Upper lobe of left lung (tissue), 4 donors: ENCODE results near the gene CAPNS2.

ENCODE experiments used
- CTCF ChIP-seq, 6 experiments: fragments of 450-650 bp in 4 of 6; fragments of 200-600 bp in 2 of 6; sonication (generic) in 2 of 6; IDR thresholded peaks; one replicate each; pipeline ENCODE4 v1.5.1; 2016 to 2019; ENCODE audit warnings: antibody characterized with exemption in 6 of 6
- EP300 ChIP-seq, 4 donors: sonication (generic); formaldehyde crosslinking; IDR thresholded peaks; one replicate each; pipeline ENCODE4 v1.5.1; 2017; ENCODE audit warnings: antibody characterized with exemption in 4 of 4, control low read depth in 2 of 4
- POLR2A ChIP-seq, 4 donors: fragments of 450-650 bp; IDR thresholded peaks; one replicate each; pipeline ENCODE4 v1.5.1; 2016 to 2017; ENCODE audit warnings: antibody characterized with exemption in 4 of 4, mild to moderate bottlenecking in 2 of 4
- POLR2AphosphoS5 ChIP-seq, 2 donors: sonication (generic); formaldehyde crosslinking; IDR thresholded peaks; one replicate each; pipeline ENCODE4 v1.5.1; 2017; ENCODE audit warnings: antibody characterized with exemption in 2 of 2

GRCh38 chr16:55559933-55560516, 6.5 kb upstream of the CAPNS2 start:
- TF ChIP-seq CTCF (IDR thresholded peaks at IDR 0.05) (no peak), POLR2A (IDR thresholded peaks at IDR 0.05) (no peak), POLR2AphosphoS5 (IDR thresholded peaks at IDR 0.05) (no peak), EP300 (IDR thresholded peaks at IDR 0.05) (no peak)
